ENCODE measurements around the gene MRPL55. TPM values are rescaled to one million over a fixed set of nuclear protein-coding genes. Genes with fewer than 3 reads are reported as not detected.
A peak's percentile ranks its signal among the peaks of the same experiment; 100 is the strongest.

MRPL55 gene
- total RNA-seq, 1 experiment from 2014 or later = 85.4 TPM

- peaks cover 77% of the 10 kb centered on the region for H3K36me3 Mint-ChIP-seq (ENCODE audit: insufficient read depth, unreplicated experiment)
- H3K27me3 Mint-ChIP-seq (ENCODE audit: insufficient read depth, unreplicated experiment) = no peaks in the 10 kb centered on the region
- peak; percentile 67 for DNase-seq (ENCODE audit: unreplicated experiment)
- peak; percentile 21 for TF ChIP-seq CTCF (IDR thresholded peaks at IDR 0.05; ENCODE audit: unreplicated experiment)
- peaks cover 26% of the 10 kb centered on the region for H3K4me1 Mint-ChIP-seq (ENCODE audit: insufficient read depth, unreplicated experiment)
- ChIA-PET CTCF (interaction anchor here (0.6 to 3.2 kb wide), 4 partner anchors 15 to 103 kb away, joined by 3 to 12 read pairs (median 6); partner anchors contain the start of genes ARF1 and GJC2), POLR2A (interaction anchor here (0.8 to 5.6 kb wide), 9 partner anchors 13 to 357 kb away, joined by 3 to 56 read pairs (median 7); partner anchors contain the start of gene ARF1)
- BruUV-seq (replicated peaks) = no TSS peak
- no peaks in the 10 kb centered on the region for H3K9me3 Mint-ChIP-seq (ENCODE audit: unreplicated experiment)
- H3K4me3 Mint-ChIP-seq (ENCODE audit: unreplicated experiment) = peak overlapping the region; percentile 87
- intact Hi-C loops (cut with micrococcal nuclease) = loop anchor here (1.0 to 10.0 kb wide), 3 partner anchors 17 to 617 kb away; no protein-coding TSS in a partner anchor
- H3K27ac Mint-ChIP-seq (ENCODE audit: low read depth, unreplicated experiment) = peak overlapping the region; percentile 80
Measured at GRCh38 chr1:228101994-228102790, 6.9 kb downstream of the MRPL55 start.

GRCh38 chr1:228101614-228101993 is 7.5 kb downstream of the MRPL55 start:
- Mint-ChIP-seq H3K9me3 (ENCODE audit: unreplicated experiment) (no peaks in the 10 kb centered on the region), H3K36me3 (ENCODE audit: insufficient read depth, unreplicated experiment) (peaks cover 77% of the 10 kb centered on the region), H3K27me3 (ENCODE audit: insufficient read depth, unreplicated experiment) (no peaks in the 10 kb centered on the region), H3K4me1 (ENCODE audit: insufficient read depth, unreplicated experiment) (peaks cover 32% of the 10 kb centered on the region), H3K4me3 (ENCODE audit: unreplicated experiment) (peak overlapping the region; percentile 87), H3K27ac (ENCODE audit: low read depth, unreplicated experiment) (peak overlapping the region; percentile 50)
- intact Hi-C loops (cut with micrococcal nuclease) = loop anchor here (10.0 kb wide), 1 partner anchor 617 kb away; no protein-coding TSS in a partner anchor
- ChIA-PET CTCF (interaction anchor here (0.6 to 3.2 kb wide), 4 partner anchors 14 to 103 kb away, joined by 3 to 12 read pairs (median 6); partner anchors contain the start of genes ARF1 and GJC2), POLR2A (interaction anchor here (0.6 to 5.6 kb wide), 10 partner anchors 13 to 357 kb away, joined by 3 to 56 read pairs (median 6); partner anchors contain the start of gene ARF1)
- TF ChIP-seq CTCF (IDR thresholded peaks at IDR 0.05; ENCODE audit: unreplicated experiment) = no peak
- DNase-seq (ENCODE audit: unreplicated experiment) = peak; percentile 30
- no TSS peak for BruUV-seq (replicated peaks)

GRCh38 chr1:228100822-228101613 is 8.1 kb downstream of the MRPL55 start:
- peak; percentile 41 for DNase-seq (ENCODE audit: unreplicated experiment)
- Mint-ChIP-seq H3K9me3 (ENCODE audit: unreplicated experiment) (no peaks in the 10 kb centered on the region), H3K4me3 (ENCODE audit: unreplicated experiment) (peak overlapping the region; percentile 87), H3K27me3 (ENCODE audit: insufficient read depth, unreplicated experiment) (no peaks in the 10 kb centered on the region), H3K4me1 (ENCODE audit: insufficient read depth, unreplicated experiment) (peaks cover 33% of the 10 kb centered on the region), H3K36me3 (ENCODE audit: insufficient read depth, unreplicated experiment) (peaks cover 78% of the 10 kb centered on the region), H3K27ac (ENCODE audit: low read depth, unreplicated experiment) (peak overlapping the region; percentile 50)
- no peak for TF ChIP-seq CTCF (IDR thresholded peaks at IDR 0.05; ENCODE audit: unreplicated experiment)
- intact Hi-C loops (cut with micrococcal nuclease) = loop anchor here (10.0 kb wide), 1 partner anchor 616 kb away; no protein-coding TSS in a partner anchor
- ChIA-PET CTCF (interaction anchor here (0.7 to 4.0 kb wide), 6 partner anchors 14 to 155 kb away, joined by 3 to 26 read pairs (median 4); partner anchors contain the start of gene ARF1), POLR2A (interaction anchor here (0.6 to 5.6 kb wide), 13 partner anchors 12 to 337 kb away, joined by 3 to 56 read pairs (median 7); partner anchors contain the start of gene ARF1)
- BruUV-seq (replicated peaks) = TSS peak; percentile 75

Data from MCF 10A (cell line).